Esophagus squamous epithelium (tissue), 4 donors: ENCODE measurements around the gene CACNA2D2.

Experiments
- POLR2A ChIP-seq, 4 donors: fragments of 450-650 bp; IDR thresholded peaks; one replicate each; pipeline ENCODE4 v1.6.1; 2017; ENCODE audit warnings: antibody characterized with exemption in 4 of 4, mild to moderate bottlenecking in 4 of 4, moderate library complexity in 3 of 4
- TF ChIP-seq, protein P1 (sequence below), 6 experiments: fragments of 450-650 bp in 4 of 6; fragments of 200-600 bp in 2 of 6; sonication (generic) in 2 of 6; IDR thresholded peaks; one replicate each; pipeline ENCODE4 v1.5.1; 2016 to 2019; ENCODE audit warnings: antibody characterized with exemption in 6 of 6, mild to moderate bottlenecking in 4 of 6, moderate library complexity in 4 of 6

DNA sequence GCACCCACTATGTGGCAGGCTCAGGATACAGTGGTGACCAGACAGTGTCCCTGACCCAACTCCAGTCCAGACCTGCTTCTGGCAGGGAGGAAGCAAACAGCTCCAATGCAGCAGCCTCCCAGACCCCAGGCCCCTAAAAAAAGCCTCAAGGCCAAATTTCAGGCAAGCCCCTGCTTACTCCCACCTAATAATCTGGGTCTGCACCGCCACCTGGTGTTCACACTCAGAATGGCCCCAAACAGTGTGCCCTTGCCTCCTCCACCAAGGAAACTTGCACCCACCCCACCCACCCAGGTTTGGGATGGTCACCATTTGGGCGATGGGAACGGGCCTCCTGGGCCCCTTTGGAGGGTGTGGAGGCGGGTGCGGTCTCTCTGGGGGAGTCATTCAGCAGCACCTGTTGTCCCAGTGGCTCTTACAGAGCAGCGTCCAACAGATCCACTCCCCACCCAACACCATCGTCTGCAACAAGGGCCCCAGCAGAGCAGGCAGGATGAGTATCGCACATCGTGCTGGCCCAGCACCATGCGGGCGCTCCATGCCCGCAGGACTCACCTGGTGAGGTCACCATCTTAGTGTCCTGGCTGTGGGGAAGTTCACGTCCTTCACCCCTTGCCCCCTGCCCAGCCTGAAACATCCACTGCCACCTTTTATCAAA is 46.8 kb upstream of the CACNA2D2 start:
- no peak for TF ChIP-seq POLR2A (IDR thresholded peaks at IDR 0.05)
- TF ChIP-seq, protein P1, sequence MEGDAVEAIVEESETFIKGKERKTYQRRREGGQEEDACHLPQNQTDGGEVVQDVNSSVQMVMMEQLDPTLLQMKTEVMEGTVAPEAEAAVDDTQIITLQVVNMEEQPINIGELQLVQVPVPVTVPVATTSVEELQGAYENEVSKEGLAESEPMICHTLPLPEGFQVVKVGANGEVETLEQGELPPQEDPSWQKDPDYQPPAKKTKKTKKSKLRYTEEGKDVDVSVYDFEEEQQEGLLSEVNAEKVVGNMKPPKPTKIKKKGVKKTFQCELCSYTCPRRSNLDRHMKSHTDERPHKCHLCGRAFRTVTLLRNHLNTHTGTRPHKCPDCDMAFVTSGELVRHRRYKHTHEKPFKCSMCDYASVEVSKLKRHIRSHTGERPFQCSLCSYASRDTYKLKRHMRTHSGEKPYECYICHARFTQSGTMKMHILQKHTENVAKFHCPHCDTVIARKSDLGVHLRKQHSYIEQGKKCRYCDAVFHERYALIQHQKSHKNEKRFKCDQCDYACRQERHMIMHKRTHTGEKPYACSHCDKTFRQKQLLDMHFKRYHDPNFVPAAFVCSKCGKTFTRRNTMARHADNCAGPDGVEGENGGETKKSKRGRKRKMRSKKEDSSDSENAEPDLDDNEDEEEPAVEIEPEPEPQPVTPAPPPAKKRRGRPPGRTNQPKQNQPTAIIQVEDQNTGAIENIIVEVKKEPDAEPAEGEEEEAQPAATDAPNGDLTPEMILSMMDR (IDR thresholded peaks at IDR 0.05) = peak; percentile 51 to 73 (median 60)
